ENCODE results near the gene RHEB. TPM values are rescaled to one million over a fixed set of nuclear protein-coding genes. Genes with fewer than 3 reads are reported as not detected.

Gene RHEB
- total and polyA plus RNA-seq, 2 donors (not counting 3 experiments of a cell fraction or from before 2014, with no cell fraction given), result 59.4 to 108 TPM

GRCh38 chr7:151451626-151452571, 67.8 kb downstream of the RHEB start:
- no TSS peak for BruUV-seq (replicated peaks)
- FAIRE-seq (no peak), DNase-seq (ENCODE audit: low read depth, low spot score) (no peak)
- dilution Hi-C loops (cut with MboI; ENCODE audit: extremely low pct_ligation_motif_present, low sequenced_read_pairs), result no loop called here
- H3K36me3 ChIP-seq (ENCODE audit: control insufficient read depth in 2 of 2, extremely low read depth in 1 of 2, insufficient read depth in 2 of 2, low read length in 2 of 2), result no peaks in the 10 kb centered on the region
- H3K27me3 ChIP-seq (ENCODE audit: control insufficient read depth in 2 of 2, insufficient read depth in 2 of 2, low read length in 2 of 2), result no peaks in the 10 kb centered on the region
- POLR2A ChIA-PET, result no interaction called here
- no peak overlapping the region for H3K4me3 ChIP-seq (replicated peaks in 1 of 3; ENCODE audit: insufficient read depth in 1 of 3, low read depth in 1 of 3, low read length in 3 of 3)
- TF ChIP-seq JUN (IDR thresholded peaks at IDR 0.05; ENCODE audit: borderline replicate concordance, insufficient read depth, insufficient read length, low read depth) (no peak), CTCF (IDR thresholded peaks at IDR 0.05; ENCODE audit: extremely low read depth in 1 of 2, insufficient read depth in 1 of 2, low read depth in 1 of 2, low read length in 2 of 2) (no peak), POLR2AphosphoS5 (IDR thresholded peaks at IDR 0.05; ENCODE audit: insufficient read depth, low read depth, low read length) (no peak), MAX (IDR thresholded peaks at IDR 0.05; ENCODE audit: insufficient read depth, insufficient read length) (no peak), EZH2 (IDR thresholded peaks at IDR 0.05; ENCODE audit: borderline replicate concordance, low read depth, low read length, severe bottlenecking) (no peak), POLR2A (IDR thresholded peaks at IDR 0.05; ENCODE audit: low read depth, low read length) (no peak)
- H3K4me1 ChIP-seq (ENCODE audit: control insufficient read depth, extremely low read depth, insufficient read depth, low read length), result no peaks in the 10 kb centered on the region
- no peak overlapping the region for H2AFZ ChIP-seq (ENCODE audit: low read depth, low read length)
- intact Hi-C loops (cut with micrococcal nuclease), result no loop called here
- CTCF ChIA-PET, result interaction anchor here (1.4 to 5.3 kb wide), 3 partner anchors 9 to 83 kb away, joined by 3 to 38 read pairs (median 3); no protein-coding TSS in a partner anchor
- no peaks in the 10 kb centered on the region for H4K20me1 ChIP-seq (replicated peaks; ENCODE audit: control insufficient read depth, extremely low read depth, insufficient read depth, low read length)
- H3K4me2 ChIP-seq (ENCODE audit: insufficient read depth, low read length), result no peak overlapping the region
- no peaks in the 10 kb centered on the region for H3K9me1 ChIP-seq (replicated peaks; ENCODE audit: control insufficient read depth, extremely low read depth, insufficient read depth, low read length)
- H3K27ac ChIP-seq (ENCODE audit: insufficient read depth, low read depth, low read length), result no peak overlapping the region
- H3K9ac ChIP-seq (replicated peaks; ENCODE audit: extremely low read depth, insufficient read depth, low read length), result no peak overlapping the region
- no peaks in the 10 kb centered on the region for H3K79me2 ChIP-seq (ENCODE audit: control insufficient read depth, insufficient read depth, low read length)
- no peaks in the 10 kb centered on the region for H3K9me3 ChIP-seq (replicated peaks; ENCODE audit: control insufficient read depth, insufficient read depth, low read length)

Data from endothelial cell of umbilical vein (primary cell).